ENCODE results near the gene ARL6IP4. TPM values are rescaled to one million over a fixed set of nuclear protein-coding genes. Genes with fewer than 3 reads are reported as not detected.

ARL6IP4 gene
- total RNA-seq, 2 donors from 2014 or later: 173 to 228 TPM

DNA sequence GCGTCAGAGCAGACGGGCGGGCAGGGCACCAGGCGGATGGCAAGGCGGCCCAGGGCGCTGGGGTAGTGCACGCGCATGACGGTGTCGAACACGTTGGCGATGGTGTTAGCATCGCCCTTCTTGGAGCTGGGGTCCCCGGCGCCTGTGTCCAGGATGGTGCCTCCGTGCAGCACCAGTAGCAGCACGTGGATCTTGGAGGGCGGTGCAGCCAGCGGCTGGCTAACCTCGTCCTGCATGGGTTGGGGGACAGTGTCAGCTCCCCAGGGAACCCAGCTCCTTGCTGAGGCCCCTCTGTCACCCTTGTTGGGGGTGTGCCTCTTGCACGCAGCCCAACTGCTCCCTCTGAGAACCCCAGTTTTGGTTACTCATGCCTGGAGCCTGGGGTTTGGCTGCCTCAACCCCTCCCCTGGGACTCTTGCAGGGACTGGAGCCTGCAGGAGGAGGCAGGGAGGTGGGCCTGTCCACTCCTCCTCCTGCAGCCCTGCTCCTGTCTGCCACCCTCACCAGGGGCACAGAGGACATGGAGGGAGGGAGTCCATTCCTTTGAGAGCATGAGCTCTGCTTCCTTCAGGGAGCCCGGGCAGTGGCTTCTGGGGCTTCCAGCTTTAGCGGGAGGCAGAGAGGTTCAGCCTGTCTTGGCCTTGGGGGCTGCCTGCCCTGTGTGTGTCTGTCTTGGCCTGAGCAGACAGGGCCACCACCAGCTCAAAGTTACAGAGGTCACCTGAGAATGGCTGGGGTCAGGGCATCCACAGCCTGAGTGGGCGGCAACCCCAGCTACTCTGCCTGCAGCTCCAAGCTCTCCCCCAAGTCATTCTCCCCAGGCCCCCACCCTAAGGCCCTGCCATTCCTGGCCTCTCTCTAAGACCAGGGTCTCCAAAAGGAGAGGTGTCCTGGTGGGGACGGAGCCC lies 17.1 kb downstream of the ARL6IP4 start:
- Histone ChIP-seq H3K27me3 (replicated peaks; ENCODE audit: insufficient read depth) (no peaks in the 10 kb centered on the region), H3K27ac (no peak overlapping the region), H3K9me3 (no peaks in the 10 kb centered on the region), H3K4me1 (ENCODE audit: control insufficient read depth in 1 of 2, low read depth in 2 of 2) (no peaks in the 10 kb centered on the region), H3K36me3 (peaks cover 4% of the 10 kb centered on the region), H3K4me3 (no peak overlapping the region)
- ATAC-seq (ENCODE audit: insufficient number of reproducible peaks, low FRiP score, low read depth): no peak
- DNase-seq (ENCODE audit: low spot score): no peak
- TF ChIP-seq, protein P1, sequence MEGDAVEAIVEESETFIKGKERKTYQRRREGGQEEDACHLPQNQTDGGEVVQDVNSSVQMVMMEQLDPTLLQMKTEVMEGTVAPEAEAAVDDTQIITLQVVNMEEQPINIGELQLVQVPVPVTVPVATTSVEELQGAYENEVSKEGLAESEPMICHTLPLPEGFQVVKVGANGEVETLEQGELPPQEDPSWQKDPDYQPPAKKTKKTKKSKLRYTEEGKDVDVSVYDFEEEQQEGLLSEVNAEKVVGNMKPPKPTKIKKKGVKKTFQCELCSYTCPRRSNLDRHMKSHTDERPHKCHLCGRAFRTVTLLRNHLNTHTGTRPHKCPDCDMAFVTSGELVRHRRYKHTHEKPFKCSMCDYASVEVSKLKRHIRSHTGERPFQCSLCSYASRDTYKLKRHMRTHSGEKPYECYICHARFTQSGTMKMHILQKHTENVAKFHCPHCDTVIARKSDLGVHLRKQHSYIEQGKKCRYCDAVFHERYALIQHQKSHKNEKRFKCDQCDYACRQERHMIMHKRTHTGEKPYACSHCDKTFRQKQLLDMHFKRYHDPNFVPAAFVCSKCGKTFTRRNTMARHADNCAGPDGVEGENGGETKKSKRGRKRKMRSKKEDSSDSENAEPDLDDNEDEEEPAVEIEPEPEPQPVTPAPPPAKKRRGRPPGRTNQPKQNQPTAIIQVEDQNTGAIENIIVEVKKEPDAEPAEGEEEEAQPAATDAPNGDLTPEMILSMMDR (IDR thresholded peaks at IDR 0.05): no peak

DNA sequence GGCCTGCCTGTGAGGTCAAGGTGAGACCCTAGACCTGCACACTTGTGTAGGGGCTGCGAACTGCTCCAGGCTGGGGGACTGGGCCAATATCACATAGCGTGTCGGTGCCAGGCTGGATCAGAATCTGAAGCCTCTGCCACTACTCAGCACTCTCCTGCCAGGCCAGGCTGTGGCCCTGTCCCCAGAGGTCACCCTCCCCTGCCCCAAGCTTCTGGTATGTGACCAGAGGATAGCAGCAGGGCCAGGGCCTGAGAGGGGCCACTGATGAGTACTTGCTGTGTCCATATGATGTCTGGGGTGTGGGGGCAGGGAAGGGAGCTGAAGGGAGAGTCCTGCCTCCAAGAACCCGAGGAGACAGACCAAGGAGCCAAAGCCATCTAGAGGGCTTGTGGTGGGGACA lies 17.8 kb downstream of the ARL6IP4 start:
- DNase-seq (ENCODE audit: low spot score) (no peak), ATAC-seq (ENCODE audit: insufficient number of reproducible peaks, low FRiP score, low read depth) (no peak)
- H3K4me3 ChIP-seq: no peak overlapping the region
- no peak overlapping the region for H3K27ac ChIP-seq
- H3K27me3 ChIP-seq (replicated peaks; ENCODE audit: insufficient read depth): no peaks in the 10 kb centered on the region
- peaks cover 4% of the 10 kb centered on the region for H3K36me3 ChIP-seq
- H3K9me3 ChIP-seq: no peaks in the 10 kb centered on the region
- TF ChIP-seq, protein P1 (IDR thresholded peaks at IDR 0.05): no peak
- no peaks in the 10 kb centered on the region for H3K4me1 ChIP-seq (ENCODE audit: control insufficient read depth in 1 of 2, low read depth in 2 of 2)

DNA sequence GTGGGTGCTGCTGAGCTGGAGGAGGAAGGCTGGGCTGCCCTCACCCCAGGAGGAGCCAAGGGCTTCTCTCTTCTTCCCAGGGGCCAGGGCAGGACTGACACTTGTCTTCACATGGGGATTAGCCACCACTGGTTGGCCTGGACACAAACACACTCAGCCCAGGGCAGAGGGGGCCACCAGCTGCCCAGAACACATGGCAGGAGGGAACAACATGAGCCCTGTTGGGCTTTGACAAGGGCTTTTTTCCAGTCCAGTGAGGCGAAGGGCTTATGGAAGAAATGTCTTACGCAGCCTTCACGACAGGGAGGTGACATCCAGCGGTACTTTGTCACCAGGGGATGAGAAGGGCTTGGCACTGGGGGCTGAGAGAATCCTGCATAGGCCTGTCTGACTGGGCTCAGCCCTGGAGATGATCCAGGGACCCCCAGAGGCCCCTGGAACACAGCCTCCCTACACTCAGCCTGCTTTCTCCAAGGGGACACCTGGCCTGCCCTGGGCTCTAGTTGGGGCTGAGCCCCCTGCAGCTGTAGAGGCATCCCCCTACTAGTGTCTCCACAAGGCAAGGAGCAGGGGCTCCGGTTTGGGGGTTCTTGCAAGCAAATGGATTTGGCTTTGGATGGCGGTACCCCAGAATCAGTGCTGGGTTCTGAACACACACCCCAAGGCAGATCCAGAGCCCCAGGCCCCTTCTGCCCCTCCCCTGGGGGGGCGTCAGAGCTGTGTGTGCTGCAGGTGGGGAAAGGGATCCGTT lies 18.9 kb downstream of the ARL6IP4 start:
- no peaks in the 10 kb centered on the region for H3K9me3 ChIP-seq
- ATAC-seq (ENCODE audit: insufficient number of reproducible peaks, low FRiP score, low read depth) (no peak), DNase-seq (ENCODE audit: low spot score) (no peak)
- no peaks in the 10 kb centered on the region for H3K4me1 ChIP-seq (ENCODE audit: control insufficient read depth in 1 of 2, low read depth in 2 of 2)
- no peak overlapping the region for H3K4me3 ChIP-seq
- peaks cover 5% of the 10 kb centered on the region for H3K36me3 ChIP-seq
- H3K27me3 ChIP-seq (replicated peaks; ENCODE audit: insufficient read depth): no peaks in the 10 kb centered on the region
- TF ChIP-seq, protein P1 (IDR thresholded peaks at IDR 0.05): no peak
- H3K27ac ChIP-seq: no peak overlapping the region

DNA sequence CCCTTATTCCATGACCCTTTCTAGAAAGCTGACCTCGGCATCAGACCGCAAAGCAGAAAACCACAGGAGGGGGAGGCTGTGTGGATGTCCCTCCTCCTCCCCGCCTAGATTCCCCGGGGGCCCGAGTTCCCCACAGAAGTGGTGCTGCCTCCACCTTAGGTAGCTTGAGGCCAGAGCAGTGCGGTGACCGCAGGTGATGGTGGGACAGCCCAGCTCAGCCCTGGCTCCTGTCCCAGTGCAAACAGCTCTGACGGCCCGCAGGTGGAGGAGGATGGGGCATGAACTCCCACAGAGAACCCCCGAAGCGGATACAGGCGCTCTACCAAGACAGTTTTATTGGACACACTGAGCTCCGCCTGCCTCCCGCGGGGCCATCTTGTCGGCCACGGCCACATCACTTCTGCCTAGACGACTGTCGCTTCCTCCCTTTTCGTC lies 19.5 kb downstream of the ARL6IP4 start:
- TF ChIP-seq, protein P1 (IDR thresholded peaks at IDR 0.05): no peak
- no peaks in the 10 kb centered on the region for H3K27me3 ChIP-seq (replicated peaks; ENCODE audit: insufficient read depth)
- no peaks in the 10 kb centered on the region for H3K4me1 ChIP-seq (ENCODE audit: control insufficient read depth in 1 of 2, low read depth in 2 of 2)
- no peak overlapping the region for H3K4me3 ChIP-seq
- peaks cover 7% of the 10 kb centered on the region for H3K36me3 ChIP-seq
- no peaks in the 10 kb centered on the region for H3K9me3 ChIP-seq
- H3K27ac ChIP-seq: no peak overlapping the region
- ATAC-seq (ENCODE audit: insufficient number of reproducible peaks, low FRiP score, low read depth): no peak
- DNase-seq (ENCODE audit: low spot score): no peak

DNA sequence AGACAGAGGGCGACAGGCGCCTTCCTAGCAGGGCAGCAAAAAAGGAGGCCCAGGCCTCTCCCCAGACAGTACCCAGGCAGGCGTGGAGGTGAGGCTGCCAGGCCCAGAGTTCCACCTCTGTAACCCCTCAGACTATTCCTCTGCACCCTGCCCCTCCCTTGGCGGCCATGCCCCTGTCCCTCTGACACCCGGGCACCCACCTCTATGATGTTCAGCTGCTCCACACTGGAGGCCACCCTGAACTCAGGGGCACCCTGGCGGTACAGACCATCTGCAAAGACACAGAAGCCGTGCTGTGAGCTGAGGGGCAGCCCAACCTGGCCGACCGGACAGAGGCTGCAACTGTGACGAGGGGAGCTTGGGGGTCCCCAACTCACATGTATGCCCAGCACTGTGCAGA lies 20.1 kb downstream of the ARL6IP4 start:
- DNase-seq (ENCODE audit: low spot score) (no peak), ATAC-seq (ENCODE audit: insufficient number of reproducible peaks, low FRiP score, low read depth) (no peak)
- Histone ChIP-seq H3K4me1 (ENCODE audit: control insufficient read depth in 1 of 2, low read depth in 2 of 2) (no peaks in the 10 kb centered on the region), H3K9me3 (no peaks in the 10 kb centered on the region), H3K36me3 (peaks cover 7% of the 10 kb centered on the region), H3K27ac (no peak overlapping the region), H3K27me3 (replicated peaks; ENCODE audit: insufficient read depth) (no peaks in the 10 kb centered on the region), H3K4me3 (no peak overlapping the region)
- TF ChIP-seq, protein P1 (IDR thresholded peaks at IDR 0.05): no peak

All from thoracic aorta (tissue), 2 donors.